ENCODE data around the gene RAPGEF6.

GRCh38 chr5:131377785-131378325 lies 257.2 kb downstream of the RAPGEF6 start:
- TF ChIP-seq CTCF (IDR thresholded peaks at IDR 0.05) = no peak
- TF ChIP-seq POLR2A (IDR thresholded peaks at IDR 0.05) = no peak

All from right lobe of liver (tissue), 4 donors.